Breast epithelium (tissue), 3 donors: ENCODE results near the gene MRFAP1L1.

Source experiments
- POLR2A ChIP-seq: fragments of 450-650 bp; IDR thresholded peaks from one replicate; pipeline ENCODE4 v1.6.1; 2016; ENCODE audit warnings: antibody characterized with exemption, mild to moderate bottlenecking, moderate library complexity
- POLR2AphosphoS5 ChIP-seq, 3 donors: sonication (generic); formaldehyde crosslinking; IDR thresholded peaks; one replicate each; pipeline ENCODE4 v1.6.1; 2017; ENCODE audit warnings: antibody characterized with exemption in 3 of 3
- TF ChIP-seq, protein P1 (sequence below), 3 donors: fragments of 450-650 bp; IDR thresholded peaks; one replicate each; pipeline ENCODE4 v1.5.1; 2016 to 2017; ENCODE audit warnings: antibody characterized with exemption in 3 of 3, mild to moderate bottlenecking in 3 of 3, moderate library complexity in 3 of 3

DNA sequence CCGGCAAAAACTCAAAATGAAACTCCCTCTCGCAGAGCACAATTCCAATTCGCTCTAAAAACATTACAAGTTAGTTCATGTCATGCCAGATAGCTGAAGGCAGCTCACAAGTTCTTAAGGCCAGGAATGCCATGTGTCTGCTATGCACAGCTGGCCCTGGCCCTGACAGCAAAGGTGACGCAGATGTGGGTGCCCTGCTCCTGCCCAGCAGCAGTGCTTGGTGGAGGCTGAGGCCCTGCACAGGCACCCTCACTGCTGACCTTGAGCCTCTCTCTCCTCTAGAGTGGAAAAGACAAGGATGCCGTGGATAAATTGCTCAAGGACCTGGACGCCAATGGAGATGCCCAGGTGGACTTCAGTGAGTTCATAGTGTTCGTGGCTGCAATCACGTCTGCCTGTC is 13.1 kb downstream of the MRFAP1L1 start:
- TF ChIP-seq, protein P1, sequence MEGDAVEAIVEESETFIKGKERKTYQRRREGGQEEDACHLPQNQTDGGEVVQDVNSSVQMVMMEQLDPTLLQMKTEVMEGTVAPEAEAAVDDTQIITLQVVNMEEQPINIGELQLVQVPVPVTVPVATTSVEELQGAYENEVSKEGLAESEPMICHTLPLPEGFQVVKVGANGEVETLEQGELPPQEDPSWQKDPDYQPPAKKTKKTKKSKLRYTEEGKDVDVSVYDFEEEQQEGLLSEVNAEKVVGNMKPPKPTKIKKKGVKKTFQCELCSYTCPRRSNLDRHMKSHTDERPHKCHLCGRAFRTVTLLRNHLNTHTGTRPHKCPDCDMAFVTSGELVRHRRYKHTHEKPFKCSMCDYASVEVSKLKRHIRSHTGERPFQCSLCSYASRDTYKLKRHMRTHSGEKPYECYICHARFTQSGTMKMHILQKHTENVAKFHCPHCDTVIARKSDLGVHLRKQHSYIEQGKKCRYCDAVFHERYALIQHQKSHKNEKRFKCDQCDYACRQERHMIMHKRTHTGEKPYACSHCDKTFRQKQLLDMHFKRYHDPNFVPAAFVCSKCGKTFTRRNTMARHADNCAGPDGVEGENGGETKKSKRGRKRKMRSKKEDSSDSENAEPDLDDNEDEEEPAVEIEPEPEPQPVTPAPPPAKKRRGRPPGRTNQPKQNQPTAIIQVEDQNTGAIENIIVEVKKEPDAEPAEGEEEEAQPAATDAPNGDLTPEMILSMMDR (IDR thresholded peaks at IDR 0.05), result no peak
- no peak for TF ChIP-seq POLR2A
- no peak for TF ChIP-seq POLR2AphosphoS5 (IDR thresholded peaks at IDR 0.05)
